Lower lobe of right lung (tissue), 2 donors: ENCODE measurements around the gene CIB1. TPM values are rescaled to one million over a fixed set of nuclear protein-coding genes. Genes with fewer than 3 reads are reported as not detected.
"Not testable (repeated sequence)": the region's sequence is repeated elsewhere in the genome, so short reads cannot be mapped to it uniquely, and the experiment has no call there.

ENCODE experiments used
- ATAC-seq, 2 donors: fragments of 200-7000 bp; cut with Tn5 transposase; one replicate each; pipeline ENCODE4 v1.9.1; 2020 to 2022; ENCODE audit warnings: mild to moderate bottlenecking in 2 of 2, moderate library complexity in 2 of 2
- DNase-seq: peaks from one replicate; pipeline ENCODE4 v3.0.0-alpha.2; 2020
- H3K27ac ChIP-seq: fragments of 200-600 bp; one replicate; pipeline ENCODE4 v1.8.0; 2022
- H3K27me3 ChIP-seq: fragments of 200-600 bp; one replicate; pipeline ENCODE4 v1.8.0; 2022; ENCODE audit warnings: low read depth
- H3K36me3 ChIP-seq: fragments of 200-600 bp; one replicate; pipeline ENCODE4 v1.8.0; 2022; ENCODE audit warnings: mild to moderate bottlenecking
- H3K4me1 ChIP-seq: fragments of 200-600 bp; one replicate; pipeline ENCODE4 v1.8.0; 2022
- H3K4me3 ChIP-seq: fragments of 200-600 bp; one replicate; pipeline ENCODE4 v1.8.0; 2022; ENCODE audit warnings: mild to moderate bottlenecking
- H3K9me3 ChIP-seq: fragments of 200-600 bp; one replicate; pipeline ENCODE4 v1.8.0; 2022
- CTCF ChIP-seq: fragments of 200-600 bp; IDR thresholded peaks from one replicate; pipeline ENCODE4 v1.8.0; 2022; ENCODE audit warnings: antibody characterized with exemption, mild to moderate bottlenecking
- intact Hi-C: fragments of 100-400 bp; cut with DNase I; formaldehyde crosslinking; loops from one replicate; pipeline ENCODE4 v1.11.0; 2022
- total RNA-seq: library from RNA; stranded (reverse); fragmentation: NEBNext Ultra II Directional; extraction: Animal tissue kit (Norgen Biotek cat#: 25700); gene quantifications from one replicate; pipeline ENCODE4 v1.2.1, GENCODE V29; 2021
- donor health status: DM: no; HTN: yes; CAD: no; lungs with severe emphysema.

The CIB1 gene
- total RNA-seq, 1 donor from 2014 or later = 80.8 TPM

GRCh38 chr15:90189781-90190467, 43.8 kb downstream of the CIB1 start:
- H3K27me3 ChIP-seq = no peaks in the 10 kb centered on the region
- ATAC-seq (no peak), DNase-seq (no peak)
- H3K4me1 ChIP-seq = peaks cover 60% of the 10 kb centered on the region
- no peaks in the 10 kb centered on the region for H3K9me3 ChIP-seq
- TF ChIP-seq CTCF = no peak
- H3K4me3 ChIP-seq = no peak overlapping the region
- intact Hi-C loops = no loop called here
- H3K27ac ChIP-seq = no peak overlapping the region
- H3K36me3 ChIP-seq = no peaks in the 10 kb centered on the region

GRCh38 chr15:90188914-90189748, 44.6 kb downstream of the CIB1 start:
- Histone ChIP-seq H3K27me3 (no peaks in the 10 kb centered on the region), H3K9me3 (no peaks in the 10 kb centered on the region), H3K4me3 (no peak overlapping the region), H3K4me1 (peaks cover 64% of the 10 kb centered on the region), H3K27ac (no peak overlapping the region), H3K36me3 (no peaks in the 10 kb centered on the region)
- intact Hi-C loops = no loop called here
- ATAC-seq (no peak), DNase-seq (no peak)
- TF ChIP-seq CTCF = no peak

- H3K4me1 ChIP-seq = peaks cover 68% of the 10 kb centered on the region
- H3K27ac ChIP-seq, H3K36me3 ChIP-seq, H3K9me3 ChIP-seq, DNase-seq, intact Hi-C loops, H3K27me3 ChIP-seq, ATAC-seq, H3K4me3 ChIP-seq: not testable (repeated sequence)
Measured at GRCh38 chr15:90188065-90188464, 45.7 kb downstream of the CIB1 start.

- DNase-seq = no peak
- peaks cover 63% of the 10 kb centered on the region for H3K4me1 ChIP-seq
- no peak overlapping the region for H3K4me3 ChIP-seq
- H3K9me3 ChIP-seq = no peaks in the 10 kb centered on the region
- H3K36me3 ChIP-seq = no peaks in the 10 kb centered on the region
- TF ChIP-seq CTCF = no peak
- intact Hi-C loops = no loop called here
- no peak for ATAC-seq
- H3K27ac ChIP-seq = no peak overlapping the region
- no peaks in the 10 kb centered on the region for H3K27me3 ChIP-seq
Measured at GRCh38 chr15:90187257-90187868, 46.4 kb downstream of the CIB1 start.

- Histone ChIP-seq H3K9me3 (no peaks in the 10 kb centered on the region), H3K36me3 (no peaks in the 10 kb centered on the region), H3K4me1 (peaks cover 41% of the 10 kb centered on the region), H3K4me3 (peak overlapping the region; percentile 89), H3K27me3 (no peaks in the 10 kb centered on the region), H3K27ac (peak overlapping the region; percentile 90)
- peak; percentile 2 for TF ChIP-seq CTCF
- ATAC-seq = peak; percentile 87 to 91
- intact Hi-C loops = no loop called here
- DNase-seq = peak; percentile 84
Measured at GRCh38 chr15:90184786-90185704, 48.7 kb downstream of the CIB1 start.
